Measurements from ENCODE around the gene FNDC1. TPM values are rescaled to one million over a fixed set of nuclear protein-coding genes. Genes with fewer than 3 reads are reported as not detected.

FNDC1 gene
- total and polyA plus RNA-seq, 10 of the 15 experiments (the other 5 are each of a cell fraction or from before 2014, with no cell fraction given), result not detected

GRCh38 chr6:159170999-159171712 lies 2.0 kb downstream of the FNDC1 start:
- no TSS peak for BruUV-seq (replicated peaks)
- Histone ChIP-seq H3K4me2 (ENCODE audit: control insufficient read depth, insufficient read depth) (no peak overlapping the region), H3K4me1 (ENCODE audit: control insufficient read depth, insufficient read depth, low read length) (no peaks in the 10 kb centered on the region), H3K27ac (ENCODE audit: control insufficient read depth, insufficient read depth) (no peak overlapping the region), H2AFZ (ENCODE audit: control insufficient read depth, low read depth, low read length) (no peak overlapping the region), H3K9ac (ENCODE audit: control insufficient read depth, insufficient read depth, low read length) (no peak overlapping the region), H4K20me1 (ENCODE audit: control insufficient read depth, insufficient read depth) (no peaks in the 10 kb centered on the region), H3K36me3 (ENCODE audit: control insufficient read depth in 2 of 2, insufficient read depth in 2 of 2, low read length in 1 of 2) (no peaks in the 10 kb centered on the region), H3K79me2 (ENCODE audit: control insufficient read depth, insufficient read depth, low read length) (no peaks in the 10 kb centered on the region), H3K4me3 (no peak overlapping the region), H3K9me3 (replicated peaks; ENCODE audit: control insufficient read depth, insufficient read depth, low read length) (no peaks in the 10 kb centered on the region), H3K27me3 (replicated peaks in 1 of 2; ENCODE audit: control insufficient read depth in 2 of 2, insufficient read depth in 2 of 2, low read length in 1 of 2) (peaks cover 18 to 33% of the 10 kb centered on the region in 2 experiments)
- DNase-seq (ENCODE audit: low read depth, low spot score), result no peak
- CTCF ChIA-PET, result interaction anchor here (0.6 to 4.2 kb wide), 5 partner anchors 13 to 776 kb away, joined by 3 to 26 read pairs (median 5); no protein-coding TSS in a partner anchor
- no peak for ATAC-seq
- in situ Hi-C loops (cut with MboI) (loop anchor here (5.0 kb wide), 1 partner anchor 476 kb away; no protein-coding TSS in a partner anchor), intact Hi-C loops (cut with micrococcal nuclease; ENCODE audit: unreplicated experiment) (no loop called here)
- RAD21 ChIA-PET (ENCODE audit: unreplicated experiment), result no interaction called here
- SMC1A ChIA-PET (ENCODE audit: uncharacterized antibody, unreplicated experiment), result interaction anchor here (1.1 kb wide), 1 partner anchor 477 kb away, joined by 3 read pairs; no protein-coding TSS in a partner anchor
- no peak for FAIRE-seq
- POLR2A ChIA-PET, result no interaction called here
- whole genome bisulfite sequencing (ENCODE audit: insufficient coverage, insufficient replicate concordance, low lambda C conversion rate, missing lambda C conversion rate), result 22% methylated on average over 13 of the region's 13 CpGs
- TF ChIP-seq BMI1 (IDR thresholded peaks at IDR 0.05; ENCODE audit: borderline replicate concordance), result no peak
- TF ChIP-seq, protein P1, sequence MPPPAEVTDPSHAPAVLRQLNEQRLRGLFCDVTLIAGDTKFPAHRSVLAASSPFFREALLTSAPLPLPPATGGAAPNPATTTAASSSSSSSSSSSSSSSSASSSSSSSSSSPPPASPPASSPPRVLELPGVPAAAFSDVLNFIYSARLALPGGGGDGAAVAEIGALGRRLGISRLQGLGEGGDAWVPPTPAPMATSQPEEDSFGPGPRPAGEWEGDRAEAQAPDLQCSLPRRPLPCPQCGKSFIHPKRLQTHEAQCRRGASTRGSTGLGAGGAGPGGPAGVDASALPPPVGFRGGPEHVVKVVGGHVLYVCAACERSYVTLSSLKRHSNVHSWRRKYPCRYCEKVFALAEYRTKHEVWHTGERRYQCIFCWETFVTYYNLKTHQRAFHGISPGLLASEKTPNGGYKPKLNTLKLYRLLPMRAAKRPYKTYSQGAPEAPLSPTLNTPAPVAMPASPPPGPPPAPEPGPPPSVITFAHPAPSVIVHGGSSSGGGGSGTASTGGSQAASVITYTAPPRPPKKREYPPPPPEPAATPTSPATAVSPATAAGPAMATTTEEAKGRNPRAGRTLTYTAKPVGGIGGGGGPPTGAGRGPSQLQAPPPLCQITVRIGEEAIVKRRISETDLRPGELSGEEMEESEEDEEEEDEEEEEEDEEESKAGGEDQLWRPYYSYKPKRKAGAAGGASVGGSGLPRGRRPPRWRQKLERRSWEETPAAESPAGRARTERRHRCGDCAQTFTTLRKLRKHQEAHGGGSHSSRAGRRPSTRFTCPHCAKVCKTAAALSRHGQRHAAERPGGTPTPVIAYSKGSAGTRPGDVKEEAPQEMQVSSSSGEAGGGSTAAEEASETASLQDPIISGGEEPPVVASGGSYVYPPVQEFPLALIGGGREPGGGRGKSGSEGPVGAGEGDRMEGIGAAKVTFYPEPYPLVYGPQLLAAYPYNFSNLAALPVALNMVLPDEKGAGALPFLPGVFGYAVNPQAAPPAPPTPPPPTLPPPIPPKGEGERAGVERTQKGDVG (CRISPR knock-in tag; IDR thresholded peaks at IDR 0.05), result no peak
- TF ChIP-seq BCLAF1 (IDR thresholded peaks at IDR 0.05), result no peak
- TF ChIP-seq, protein P2, sequence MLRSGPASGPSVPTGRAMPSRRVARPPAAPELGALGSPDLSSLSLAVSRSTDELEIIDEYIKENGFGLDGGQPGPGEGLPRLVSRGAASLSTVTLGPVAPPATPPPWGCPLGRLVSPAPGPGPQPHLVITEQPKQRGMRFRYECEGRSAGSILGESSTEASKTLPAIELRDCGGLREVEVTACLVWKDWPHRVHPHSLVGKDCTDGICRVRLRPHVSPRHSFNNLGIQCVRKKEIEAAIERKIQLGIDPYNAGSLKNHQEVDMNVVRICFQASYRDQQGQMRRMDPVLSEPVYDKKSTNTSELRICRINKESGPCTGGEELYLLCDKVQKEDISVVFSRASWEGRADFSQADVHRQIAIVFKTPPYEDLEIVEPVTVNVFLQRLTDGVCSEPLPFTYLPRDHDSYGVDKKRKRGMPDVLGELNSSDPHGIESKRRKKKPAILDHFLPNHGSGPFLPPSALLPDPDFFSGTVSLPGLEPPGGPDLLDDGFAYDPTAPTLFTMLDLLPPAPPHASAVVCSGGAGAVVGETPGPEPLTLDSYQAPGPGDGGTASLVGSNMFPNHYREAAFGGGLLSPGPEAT (IDR thresholded peaks at IDR 0.05; ENCODE audit: low read depth), result no peak
- TF ChIP-seq, protein P3, sequence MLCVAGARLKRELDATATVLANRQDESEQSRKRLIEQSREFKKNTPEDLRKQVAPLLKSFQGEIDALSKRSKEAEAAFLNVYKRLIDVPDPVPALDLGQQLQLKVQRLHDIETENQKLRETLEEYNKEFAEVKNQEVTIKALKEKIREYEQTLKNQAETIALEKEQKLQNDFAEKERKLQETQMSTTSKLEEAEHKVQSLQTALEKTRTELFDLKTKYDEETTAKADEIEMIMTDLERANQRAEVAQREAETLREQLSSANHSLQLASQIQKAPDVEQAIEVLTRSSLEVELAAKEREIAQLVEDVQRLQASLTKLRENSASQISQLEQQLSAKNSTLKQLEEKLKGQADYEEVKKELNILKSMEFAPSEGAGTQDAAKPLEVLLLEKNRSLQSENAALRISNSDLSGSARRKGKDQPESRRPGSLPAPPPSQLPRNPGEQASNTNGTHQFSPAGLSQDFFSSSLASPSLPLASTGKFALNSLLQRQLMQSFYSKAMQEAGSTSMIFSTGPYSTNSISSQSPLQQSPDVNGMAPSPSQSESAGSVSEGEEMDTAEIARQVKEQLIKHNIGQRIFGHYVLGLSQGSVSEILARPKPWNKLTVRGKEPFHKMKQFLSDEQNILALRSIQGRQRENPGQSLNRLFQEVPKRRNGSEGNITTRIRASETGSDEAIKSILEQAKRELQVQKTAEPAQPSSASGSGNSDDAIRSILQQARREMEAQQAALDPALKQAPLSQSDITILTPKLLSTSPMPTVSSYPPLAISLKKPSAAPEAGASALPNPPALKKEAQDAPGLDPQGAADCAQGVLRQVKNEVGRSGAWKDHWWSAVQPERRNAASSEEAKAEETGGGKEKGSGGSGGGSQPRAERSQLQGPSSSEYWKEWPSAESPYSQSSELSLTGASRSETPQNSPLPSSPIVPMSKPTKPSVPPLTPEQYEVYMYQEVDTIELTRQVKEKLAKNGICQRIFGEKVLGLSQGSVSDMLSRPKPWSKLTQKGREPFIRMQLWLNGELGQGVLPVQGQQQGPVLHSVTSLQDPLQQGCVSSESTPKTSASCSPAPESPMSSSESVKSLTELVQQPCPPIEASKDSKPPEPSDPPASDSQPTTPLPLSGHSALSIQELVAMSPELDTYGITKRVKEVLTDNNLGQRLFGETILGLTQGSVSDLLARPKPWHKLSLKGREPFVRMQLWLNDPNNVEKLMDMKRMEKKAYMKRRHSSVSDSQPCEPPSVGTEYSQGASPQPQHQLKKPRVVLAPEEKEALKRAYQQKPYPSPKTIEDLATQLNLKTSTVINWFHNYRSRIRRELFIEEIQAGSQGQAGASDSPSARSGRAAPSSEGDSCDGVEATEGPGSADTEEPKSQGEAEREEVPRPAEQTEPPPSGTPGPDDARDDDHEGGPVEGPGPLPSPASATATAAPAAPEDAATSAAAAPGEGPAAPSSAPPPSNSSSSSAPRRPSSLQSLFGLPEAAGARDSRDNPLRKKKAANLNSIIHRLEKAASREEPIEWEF (IDR thresholded peaks at IDR 0.05; ENCODE audit: insufficient replicate concordance, low read depth, low read length), result no peak
- TF ChIP-seq, protein P4, sequence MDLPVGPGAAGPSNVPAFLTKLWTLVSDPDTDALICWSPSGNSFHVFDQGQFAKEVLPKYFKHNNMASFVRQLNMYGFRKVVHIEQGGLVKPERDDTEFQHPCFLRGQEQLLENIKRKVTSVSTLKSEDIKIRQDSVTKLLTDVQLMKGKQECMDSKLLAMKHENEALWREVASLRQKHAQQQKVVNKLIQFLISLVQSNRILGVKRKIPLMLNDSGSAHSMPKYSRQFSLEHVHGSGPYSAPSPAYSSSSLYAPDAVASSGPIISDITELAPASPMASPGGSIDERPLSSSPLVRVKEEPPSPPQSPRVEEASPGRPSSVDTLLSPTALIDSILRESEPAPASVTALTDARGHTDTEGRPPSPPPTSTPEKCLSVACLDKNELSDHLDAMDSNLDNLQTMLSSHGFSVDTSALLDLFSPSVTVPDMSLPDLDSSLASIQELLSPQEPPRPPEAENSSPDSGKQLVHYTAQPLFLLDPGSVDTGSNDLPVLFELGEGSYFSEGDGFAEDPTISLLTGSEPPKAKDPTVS (IDR thresholded peaks at IDR 0.05; ENCODE audit: low read depth, low read length), result no peak
